ENCODE results near the gene DPEP3.
A peak's percentile ranks its signal among the peaks of the same experiment; 100 is the strongest.
"Not testable (repeated sequence)": the region's sequence is repeated elsewhere in the genome, so short reads cannot be mapped to it uniquely, and the experiment has no call there.

Gene DPEP3

GRCh38 chr16:67948015-67948414, 32.3 kb downstream of the DPEP3 start:
- DNase-seq (ENCODE audit: insufficient read length, low spot score) (no peak), FAIRE-seq (no peak)

- DNase-seq (ENCODE audit: insufficient read length, low spot score) (no peak), FAIRE-seq (no peak)
These were observed 33.2 kb downstream of the DPEP3 start for GRCh38 chr16:67946966-67947558.

- no peak for FAIRE-seq
- DNase-seq (ENCODE audit: insufficient read length, low spot score) = no peak
These were observed 34.1 kb downstream of the DPEP3 start for GRCh38 chr16:67946128-67946569.

GRCh38 chr16:67945392-67945933, 34.8 kb downstream of the DPEP3 start:
- no peak for DNase-seq (ENCODE audit: insufficient read length, low spot score)
- FAIRE-seq = no peak

- DNase-seq (ENCODE audit: insufficient read length, low spot score) (no peak), FAIRE-seq (no peak)
These were observed 35.5 kb downstream of the DPEP3 start for GRCh38 chr16:67944690-67945391.

GRCh38 chr16:67943619-67944504, 36.4 kb downstream of the DPEP3 start, which contains the start of gene LCAT:
LCAT (minus strand) TSS chr16:67944120; CDS start chr16:67944101, 19 bp downstream.
- FAIRE-seq = no peak
- no peak for DNase-seq (ENCODE audit: insufficient read length, low spot score)

- FAIRE-seq (no peak), DNase-seq (ENCODE audit: insufficient read length, low spot score) (no peak)
These were observed 37.1 kb downstream of the DPEP3 start for GRCh38 chr16:67943256-67943618.

GRCh38 chr16:67942510-67943255, 37.6 kb downstream of the DPEP3 start:
- FAIRE-seq (no peak), DNase-seq (ENCODE audit: insufficient read length, low spot score) (no peak)

GRCh38 chr16:67942200-67942509, 38.1 kb downstream of the DPEP3 start:
- FAIRE-seq = peak; percentile 89
- DNase-seq (ENCODE audit: insufficient read length, low spot score) = peak; percentile 78

GRCh38 chr16:67941469-67942199, 38.7 kb downstream of the DPEP3 start:
- FAIRE-seq = no peak
- DNase-seq (ENCODE audit: insufficient read length, low spot score) = no peak

- FAIRE-seq (no peak), DNase-seq (ENCODE audit: insufficient read length, low spot score) (no peak)
These were observed 39.7 kb downstream of the DPEP3 start for GRCh38 chr16:67940446-67941089.

- FAIRE-seq = no peak
- no peak for DNase-seq (ENCODE audit: insufficient read length, low spot score)
These were observed 40.5 kb downstream of the DPEP3 start for GRCh38 chr16:67939507-67940445.

GRCh38 chr16:67937713-67938112, 42.6 kb downstream of the DPEP3 start:
- not testable (repeated sequence) for DNase-seq (ENCODE audit: insufficient read length, low spot score); FAIRE-seq

- peak; percentile 91 for DNase-seq (ENCODE audit: insufficient read length, low spot score)
- peak; percentile 99 for FAIRE-seq
These were observed 43.3 kb downstream of the DPEP3 start for GRCh38 chr16:67936880-67937605.

- FAIRE-seq (no peak), DNase-seq (ENCODE audit: insufficient read length, low spot score) (peak; percentile 32)
These were observed 44.0 kb downstream of the DPEP3 start, which contains the start of gene PSMB10 for GRCh38 chr16:67936124-67936879. PSMB10 (minus strand) TSS chr16:67936850; CDS start chr16:67936749, 101 bp downstream.

GRCh38 chr16:67935402-67936123, 44.7 kb downstream of the DPEP3 start:
- peak; percentile 99 for DNase-seq (ENCODE audit: insufficient read length, low spot score)
- peak; percentile 99 for FAIRE-seq
